HG03039 (cell line): ENCODE data around the gene MOGAT1.
"Not testable (repeated sequence)": the region's sequence is repeated elsewhere in the genome, so short reads cannot be mapped to it uniquely, and the experiment has no call there.

Experiments used
- ATAC-seq: cut with Tn5 transposase; IDR thresholded peaks from one replicate; pipeline ENCODE4 v1.9.1; 2021; ENCODE audit warnings: mild to moderate bottlenecking, moderate library complexity; ENCODE audit not compliant: unreplicated experiment

Gene MOGAT1

GRCh38 chr2:222709191-222709891 is 37.9 kb downstream of the MOGAT1 start:
- ATAC-seq, result peak; percentile 52

- ATAC-seq, result no peak
These were observed 39.3 kb downstream of the MOGAT1 start for GRCh38 chr2:222710736-222711135.

- no peak for ATAC-seq
These were observed 40.0 kb downstream of the MOGAT1 start for GRCh38 chr2:222711315-222711940.

- no peak for ATAC-seq
These were observed 41.5 kb downstream of the MOGAT1 start for GRCh38 chr2:222713002-222713401.

GRCh38 chr2:222714361-222715241 is 43.1 kb downstream of the MOGAT1 start:
- ATAC-seq, result no peak

GRCh38 chr2:222715742-222716141 is 44.3 kb downstream of the MOGAT1 start:
- no peak for ATAC-seq

GRCh38 chr2:222719787-222720186 is 48.3 kb downstream of the MOGAT1 start:
- ATAC-seq, result not testable (repeated sequence)

- ATAC-seq, result not testable (repeated sequence)
These were observed 50.1 kb downstream of the MOGAT1 start for GRCh38 chr2:222721597-222721996.

- ATAC-seq, result peak; percentile 99
These were observed 51.0 kb downstream of the MOGAT1 start for GRCh38 chr2:222722327-222722946.

GRCh38 chr2:222724208-222724607 is 52.8 kb downstream of the MOGAT1 start:
- no peak for ATAC-seq

GRCh38 chr2:222728621-222729020 is 57.2 kb downstream of the MOGAT1 start:
- no peak for ATAC-seq

GRCh38 chr2:222730366-222730999 is 59.0 kb downstream of the MOGAT1 start:
- peak; percentile 65 for ATAC-seq

GRCh38 chr2:222731201-222731621 is 59.8 kb downstream of the MOGAT1 start:
- ATAC-seq, result no peak

GRCh38 chr2:222732489-222733178 is 61.2 kb downstream of the MOGAT1 start:
- no peak for ATAC-seq

GRCh38 chr2:222733470-222733845 is 62.0 kb downstream of the MOGAT1 start:
- no peak for ATAC-seq

GRCh38 chr2:222733846-222734702 is 62.6 kb downstream of the MOGAT1 start:
- no peak for ATAC-seq

GRCh38 chr2:222734703-222735014 is 63.2 kb downstream of the MOGAT1 start:
- peak; percentile 69 for ATAC-seq

- ATAC-seq, result no peak
These were observed 64.8 kb downstream of the MOGAT1 start for GRCh38 chr2:222736301-222736700.

GRCh38 chr2:222736924-222737323 is 65.5 kb downstream of the MOGAT1 start:
- no peak for ATAC-seq
